IPS-NIHi11 (cell line): ENCODE results near the gene DNASE1L2.
A peak's percentile ranks its signal among the peaks of the same experiment; 100 is the strongest.

Experiments used
- DNase-seq: peaks from one replicate; pipeline ENCODE4 v3.0.0; 2012; ENCODE audit warnings: mixed read lengths, low spot score

Gene DNASE1L2

DNA sequence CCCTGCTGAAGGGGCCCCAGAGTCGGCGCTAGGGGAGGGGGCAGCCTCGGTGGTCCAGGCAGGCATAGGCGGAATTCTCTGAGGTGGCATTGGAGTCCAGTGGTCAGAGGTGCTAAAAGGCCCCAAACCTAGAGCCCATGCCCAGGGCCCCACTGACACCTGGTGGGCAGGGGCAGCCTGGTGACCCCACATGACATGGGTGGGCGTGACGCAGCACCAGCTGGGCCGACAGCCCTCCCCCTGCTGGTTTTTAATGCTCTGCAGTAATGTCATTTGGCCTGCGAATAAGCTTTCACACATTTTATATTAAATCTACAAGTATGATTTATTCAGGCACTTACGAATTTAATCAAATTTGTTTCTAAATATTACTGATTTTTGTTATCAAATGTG is 33.8 kb downstream of the DNASE1L2 start:
- no peak for DNase-seq

DNA sequence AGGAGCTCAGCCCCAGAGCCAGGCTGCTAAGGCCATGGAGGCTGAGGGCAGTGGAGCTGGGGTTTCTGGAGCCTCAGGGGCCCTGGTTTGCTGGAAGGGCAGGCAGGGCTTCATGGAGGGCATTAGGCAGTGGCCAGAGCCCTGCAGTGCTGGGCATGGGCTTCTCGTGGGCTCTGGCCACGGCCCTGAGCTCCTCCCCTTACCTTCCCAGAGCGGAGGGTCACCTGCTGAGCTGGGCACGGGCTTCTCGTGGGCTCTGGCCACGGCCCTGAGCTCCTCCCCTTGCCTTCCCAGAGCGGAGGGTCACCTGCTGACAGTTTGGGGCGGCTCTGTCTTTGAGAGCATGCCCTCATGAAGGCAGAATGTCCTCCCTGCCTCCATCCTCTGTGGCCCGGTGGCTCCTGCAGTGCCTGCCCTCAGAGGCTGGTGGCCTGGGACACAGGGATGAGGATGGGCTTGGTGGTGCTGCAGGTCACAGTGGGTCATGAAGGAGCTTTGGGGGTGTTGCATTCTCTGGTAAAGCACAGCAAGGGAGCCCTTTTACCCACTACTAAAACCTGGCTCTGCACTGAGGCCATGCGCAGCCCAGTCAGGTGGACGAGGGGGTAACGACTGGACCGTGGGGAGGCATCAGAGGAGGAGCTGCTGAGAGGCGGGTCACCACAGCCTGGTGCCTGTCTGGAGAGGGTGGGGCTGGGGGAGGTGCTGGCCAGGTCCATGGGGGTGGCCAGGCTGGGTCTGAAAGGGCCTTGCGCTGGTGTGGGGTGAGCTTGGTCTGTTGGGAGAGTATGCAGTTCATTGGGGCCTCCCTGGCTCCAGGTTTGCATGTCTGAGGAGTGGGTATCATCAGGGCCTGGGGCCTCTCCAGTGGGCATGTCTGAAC is 34.6 kb downstream of the DNASE1L2 start:
- DNase-seq, result no peak

DNA sequence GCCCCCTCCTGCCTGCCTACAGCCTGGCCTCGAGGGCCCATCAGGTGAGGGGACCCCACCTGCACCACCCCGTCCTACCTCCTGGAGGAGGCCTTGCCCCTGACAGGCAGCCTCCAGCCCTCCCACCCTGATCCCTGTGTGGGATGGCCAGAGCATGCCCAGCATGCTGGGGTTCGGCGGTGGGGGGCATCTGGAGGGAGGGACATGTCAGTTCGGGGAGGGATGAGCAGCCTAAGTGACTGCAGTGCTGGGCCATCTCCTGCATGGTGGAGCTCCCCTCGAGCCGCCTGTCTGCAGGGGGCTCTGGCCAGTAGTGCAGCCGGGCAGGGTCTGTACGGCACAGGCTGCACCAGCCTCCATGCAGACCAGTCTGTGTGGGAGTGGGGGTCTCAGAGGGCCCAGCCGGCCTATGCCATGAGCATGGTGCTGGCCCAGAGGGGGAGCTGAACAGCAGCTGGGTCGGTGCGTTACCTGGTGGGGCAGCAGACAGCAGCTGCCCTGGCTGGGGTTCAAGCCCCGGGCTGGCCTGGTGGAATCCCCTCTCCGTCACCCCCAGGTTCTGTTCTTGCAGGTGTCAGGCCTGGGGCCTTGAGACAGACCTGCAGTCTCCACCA is 35.7 kb downstream of the DNASE1L2 start:
- DNase-seq, result no peak

DNA sequence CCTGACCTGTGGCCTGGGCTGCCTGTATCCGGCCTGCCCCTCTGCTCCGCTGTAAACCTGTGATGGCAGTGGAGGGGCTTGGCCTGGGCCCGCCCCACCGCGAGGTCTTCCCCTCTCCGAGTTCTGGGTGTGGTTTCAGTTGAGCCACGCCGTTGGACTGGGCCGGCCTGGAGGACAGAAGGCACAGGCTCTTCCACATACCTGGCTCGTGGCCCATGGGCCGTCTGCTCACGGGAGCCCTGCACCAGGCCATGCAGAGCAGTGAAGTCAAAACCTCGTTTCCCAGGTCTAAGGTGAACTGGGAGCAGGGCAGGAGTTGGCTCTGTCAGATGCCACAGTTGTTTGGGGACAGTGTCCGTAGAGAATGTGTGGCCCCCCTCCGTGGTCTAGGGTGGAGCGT is 37.2 kb downstream of the DNASE1L2 start:
- no peak for DNase-seq

DNA sequence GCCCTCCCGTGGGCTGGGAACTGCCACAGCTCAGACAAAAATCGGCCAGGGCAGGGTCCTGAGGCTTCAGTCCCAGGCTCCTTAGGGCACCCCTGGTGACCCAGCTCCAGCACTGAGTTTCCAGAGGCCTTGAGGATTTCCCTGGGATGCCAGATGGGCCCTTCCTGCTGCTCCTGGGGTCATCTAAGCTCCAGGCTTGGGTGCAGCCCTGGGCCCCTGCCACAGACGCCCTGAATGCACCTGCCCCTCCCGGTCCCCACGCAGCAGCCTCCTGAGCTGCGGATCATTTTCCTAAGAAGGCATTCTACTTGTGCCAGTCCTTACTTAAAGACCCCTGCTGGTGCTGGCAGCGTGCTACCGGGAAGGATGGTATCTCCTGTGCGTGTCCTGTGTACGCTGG is 37.7 kb downstream of the DNASE1L2 start:
- DNase-seq, result no peak

DNA sequence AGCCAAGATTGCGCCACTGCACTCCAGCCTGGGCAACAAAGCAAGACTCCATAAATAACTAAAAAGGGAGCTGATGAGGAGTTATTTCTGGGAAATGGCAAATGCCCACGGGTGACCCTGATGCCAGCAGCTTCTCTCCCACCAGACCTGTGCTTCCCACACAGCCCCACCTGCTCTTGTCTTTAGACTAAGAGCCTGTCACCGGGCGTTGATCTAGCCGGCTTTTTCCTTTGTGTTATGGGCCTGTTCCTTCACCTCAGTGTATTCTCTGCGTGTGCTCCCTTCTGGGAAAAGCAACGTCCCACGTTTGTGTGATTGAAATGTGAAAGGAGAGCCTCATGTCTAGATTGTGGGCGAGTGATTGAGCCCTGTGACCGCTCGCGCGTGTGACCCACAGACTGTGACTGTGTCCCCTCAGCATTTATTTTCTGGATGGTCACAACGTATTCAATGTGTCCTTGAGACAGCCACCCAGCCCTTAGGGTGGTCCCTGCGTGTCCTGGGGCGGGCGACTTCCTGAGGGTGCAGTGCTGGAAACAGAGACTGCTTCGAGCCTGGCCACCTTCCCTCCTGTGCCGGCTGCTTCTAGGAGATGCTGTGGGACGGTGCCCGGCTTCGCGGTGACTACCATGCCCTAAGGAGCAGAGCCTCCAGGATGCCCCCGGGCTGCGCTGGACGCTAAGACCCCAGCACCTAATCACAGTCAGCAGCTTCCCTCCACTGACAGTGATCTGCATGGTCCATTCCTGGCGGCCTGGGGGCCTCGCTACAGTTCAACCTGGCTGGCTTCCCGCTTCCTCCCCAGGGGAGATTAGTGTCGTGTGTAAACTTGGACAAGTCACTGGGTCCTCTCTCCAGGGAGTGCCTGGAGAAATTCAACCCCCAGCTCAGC is 39.5 kb downstream of the DNASE1L2 start:
- no peak for DNase-seq

GRCh38 chr16:2276368-2277195 is 40.3 kb downstream of the DNASE1L2 start:
- peak; percentile 59 for DNase-seq

GRCh38 chr16:2277466-2278271 is 41.4 kb downstream of the DNASE1L2 start:
- no peak for DNase-seq

DNA sequence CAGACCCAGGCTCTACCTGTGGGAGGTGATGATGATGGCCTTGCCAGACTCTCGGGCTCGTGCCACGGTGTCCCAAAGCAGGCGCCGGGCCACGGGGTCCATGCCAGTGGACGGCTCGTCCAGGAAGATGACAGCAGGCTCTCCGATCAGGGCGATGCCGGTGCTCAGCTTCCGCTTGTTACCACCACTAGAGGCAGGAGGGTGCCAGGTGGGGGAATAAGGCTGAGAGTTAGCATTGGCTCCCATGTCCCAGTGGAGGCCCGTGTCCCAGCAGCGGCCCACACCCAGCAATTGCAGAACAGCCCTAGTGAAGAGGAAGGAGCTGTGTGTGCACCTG is 42.0 kb downstream of the DNASE1L2 start:
- DNase-seq, result peak; percentile 77

GRCh38 chr16:2278956-2279800 is 42.9 kb downstream of the DNASE1L2 start:
- DNase-seq, result no peak

GRCh38 chr16:2280461-2280860 is 44.2 kb downstream of the DNASE1L2 start:
- DNase-seq, result no peak

DNA sequence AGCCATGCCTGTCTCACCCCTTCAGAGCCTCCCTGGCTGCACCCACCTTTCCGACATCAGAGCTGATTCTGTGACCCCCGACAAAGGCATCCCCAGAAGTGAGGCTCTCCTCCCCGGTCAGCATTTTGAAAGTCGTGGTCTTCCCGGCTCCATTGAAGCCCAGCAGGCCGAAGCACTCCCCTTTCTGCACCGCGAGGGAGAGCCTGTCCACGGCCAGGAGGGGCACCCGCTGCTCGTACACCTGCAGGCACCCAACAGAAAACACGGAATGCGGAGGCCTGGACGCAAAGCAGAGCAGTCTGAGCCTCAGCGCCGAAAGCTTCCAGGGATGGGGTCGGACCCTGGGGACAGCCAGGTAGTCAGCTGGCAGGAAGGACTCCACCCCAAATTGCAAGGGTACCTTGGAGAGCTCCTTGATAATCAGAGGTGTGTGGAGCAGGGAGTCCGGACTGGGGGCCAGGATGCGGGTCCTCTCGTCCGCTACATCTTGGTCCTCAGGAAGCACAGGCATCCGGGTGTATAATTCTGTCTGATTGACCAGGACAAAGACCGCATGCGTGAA is 44.8 kb downstream of the DNASE1L2 start:
- DNase-seq, result peak; percentile 63

DNA sequence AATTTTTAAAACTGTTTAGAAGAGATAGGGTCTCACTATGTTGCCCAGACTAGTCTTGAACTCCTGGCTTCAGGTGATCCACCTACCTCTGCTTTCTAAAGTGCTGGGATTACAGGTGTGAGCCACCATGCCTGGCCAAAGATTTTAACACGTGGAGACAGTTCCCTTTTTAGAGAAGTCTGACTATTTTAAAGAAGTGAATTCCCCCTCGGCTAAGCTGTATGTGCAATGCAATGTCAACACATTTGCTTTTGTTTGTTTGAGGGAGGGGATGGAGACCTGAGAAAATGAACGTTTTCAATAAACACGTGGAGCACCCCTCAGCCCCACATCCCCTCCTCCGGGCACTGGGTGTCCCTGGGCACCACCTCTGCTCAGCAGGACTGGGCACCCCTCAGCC is 46.0 kb downstream of the DNASE1L2 start:
- DNase-seq, result no peak

- no peak for DNase-seq
Measured at GRCh38 chr16:2282866-2283555, 46.8 kb downstream of the DNASE1L2 start.

DNA sequence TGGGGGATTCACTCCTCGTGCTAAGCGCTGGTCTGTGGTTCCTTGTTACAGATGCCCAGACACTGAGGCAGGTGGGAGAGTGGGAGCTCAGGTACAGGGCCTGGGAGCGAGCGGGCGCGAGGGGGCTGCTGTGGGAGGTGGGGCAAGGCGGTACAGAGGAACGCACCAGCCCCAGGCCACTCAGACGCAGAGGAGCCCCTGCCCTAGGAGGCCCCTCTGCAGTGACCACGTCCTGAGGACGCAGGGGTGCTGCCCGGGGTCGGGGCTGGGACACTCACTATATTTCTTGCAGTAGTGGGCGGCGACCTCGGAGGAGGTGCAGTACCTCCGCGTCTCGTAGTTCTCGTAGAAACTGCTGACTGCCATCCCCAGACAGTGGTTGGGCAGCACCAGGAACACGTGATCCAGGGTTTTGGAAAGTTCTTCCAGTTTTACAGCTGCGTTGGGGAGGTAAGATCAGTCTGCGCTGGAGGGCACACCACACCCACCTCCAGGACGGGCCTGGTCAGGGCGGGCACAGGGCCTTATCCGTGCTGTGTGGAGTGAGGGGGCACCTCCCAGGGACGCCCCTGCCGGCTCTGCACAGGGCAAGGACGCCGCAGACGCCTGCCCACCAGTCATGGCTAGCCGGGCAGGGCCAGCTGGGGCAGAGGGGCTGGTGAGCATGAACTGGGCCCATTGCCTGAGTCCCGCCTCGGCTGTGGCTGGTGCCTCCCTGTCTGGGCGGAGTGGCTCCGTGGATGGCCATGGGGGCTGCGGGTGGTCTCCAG is 47.9 kb downstream of the DNASE1L2 start:
- no peak for DNase-seq

- no peak for DNase-seq
Measured at GRCh38 chr16:2284797-2285576, 48.7 kb downstream of the DNASE1L2 start.

DNA sequence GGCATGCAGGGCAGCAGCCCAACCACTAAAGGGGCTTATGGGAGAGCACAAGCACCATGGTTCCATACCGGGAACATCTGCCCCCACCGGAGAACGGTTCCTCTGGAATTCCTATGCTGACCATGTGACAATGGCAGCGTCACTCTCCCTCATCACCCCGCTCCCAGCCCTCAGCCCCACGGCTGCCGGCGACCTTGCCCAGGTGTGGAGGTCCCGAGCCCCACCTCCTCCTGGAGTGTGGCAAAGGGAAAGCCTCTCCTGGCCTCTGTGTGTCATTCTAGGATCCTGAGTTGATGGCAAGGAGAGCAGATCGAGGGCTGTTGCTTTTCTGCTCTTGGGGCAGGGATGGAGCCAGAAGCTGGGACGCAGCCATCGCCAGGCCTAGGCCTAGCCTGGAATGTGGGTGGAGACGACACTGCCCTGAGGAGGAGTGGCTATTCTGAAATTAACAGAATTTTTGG is 49.5 kb downstream of the DNASE1L2 start:
- DNase-seq, result no peak
